GM12892 (cell line): ENCODE results near the gene ADGRB3.

Experiments
- POLR2A ChIP-seq: IDR thresholded peaks from 2 replicates; pipeline ENCODE4 v1.6.1; 2011; ENCODE audit warnings: low read depth, low read length, control low read depth
- POLR2AphosphoS5 ChIP-seq: IDR thresholded peaks from 2 replicates; pipeline ENCODE4 v1.6.1; 2011; ENCODE audit warnings: low read depth, low read length, control low read depth
- TAF1 ChIP-seq: IDR thresholded peaks from 2 replicates; pipeline ENCODE4 v1.6.1; 2011; ENCODE audit warnings: low read depth, mild to moderate bottlenecking, control low read depth, low read length, borderline replicate concordance

DNA sequence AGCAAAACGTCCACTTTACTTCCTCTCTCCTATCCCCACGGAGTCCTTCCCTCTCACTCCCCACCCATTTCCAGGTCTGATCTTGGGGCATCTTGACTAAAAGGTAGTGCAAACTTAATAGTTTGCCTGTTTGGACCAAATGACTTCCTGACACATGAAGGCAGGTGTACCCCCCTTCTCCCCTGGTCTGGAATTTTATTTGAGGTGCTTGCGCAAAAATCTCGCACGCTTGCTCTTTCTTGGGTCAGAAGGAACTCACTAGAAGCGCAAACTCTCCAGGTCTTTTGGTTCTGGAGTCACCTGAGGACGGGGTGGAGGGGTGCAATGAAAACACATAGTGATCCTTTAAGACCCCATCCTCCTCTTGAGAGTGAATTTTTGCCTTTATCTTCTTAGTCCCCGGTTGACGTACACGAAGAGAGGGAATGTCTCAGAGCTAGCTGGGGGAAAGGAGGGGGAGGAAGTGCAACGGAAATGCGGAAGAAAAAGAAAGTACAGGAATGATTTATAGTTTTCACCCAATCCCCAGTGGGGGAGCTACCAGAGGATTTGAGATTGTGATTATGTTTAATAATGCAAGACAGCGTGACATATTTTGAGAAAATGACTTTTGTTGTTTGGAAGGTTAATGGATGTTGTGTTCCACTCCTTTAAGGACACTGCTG lies 4.9 kb downstream of the ADGRB3 start:
- TF ChIP-seq POLR2A (no peak), TAF1 (no peak), POLR2AphosphoS5 (no peak)
